ENCODE measurements around the gene FOXP1.

The FOXP1 gene

DNA sequence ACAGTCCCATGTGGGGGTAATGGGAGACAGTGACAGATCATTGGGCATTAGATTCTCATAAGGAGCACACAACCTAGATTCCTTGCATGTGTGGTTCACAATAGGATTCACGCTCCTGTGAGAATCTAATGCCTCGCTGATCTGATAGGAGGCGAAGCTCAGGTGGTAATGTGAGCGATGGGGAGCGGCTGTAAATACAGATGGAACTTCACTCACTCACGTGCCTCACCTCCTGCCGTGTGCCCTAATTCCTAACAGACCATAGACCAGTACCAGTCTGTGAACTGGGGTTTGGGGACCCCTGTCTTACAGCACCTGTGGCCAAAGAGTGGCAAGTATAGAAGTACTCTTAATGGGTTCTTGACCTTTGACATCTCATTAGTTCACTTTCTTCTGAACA, 554.7 kb downstream of the FOXP1 start:
- TF ChIP-seq, protein P1, sequence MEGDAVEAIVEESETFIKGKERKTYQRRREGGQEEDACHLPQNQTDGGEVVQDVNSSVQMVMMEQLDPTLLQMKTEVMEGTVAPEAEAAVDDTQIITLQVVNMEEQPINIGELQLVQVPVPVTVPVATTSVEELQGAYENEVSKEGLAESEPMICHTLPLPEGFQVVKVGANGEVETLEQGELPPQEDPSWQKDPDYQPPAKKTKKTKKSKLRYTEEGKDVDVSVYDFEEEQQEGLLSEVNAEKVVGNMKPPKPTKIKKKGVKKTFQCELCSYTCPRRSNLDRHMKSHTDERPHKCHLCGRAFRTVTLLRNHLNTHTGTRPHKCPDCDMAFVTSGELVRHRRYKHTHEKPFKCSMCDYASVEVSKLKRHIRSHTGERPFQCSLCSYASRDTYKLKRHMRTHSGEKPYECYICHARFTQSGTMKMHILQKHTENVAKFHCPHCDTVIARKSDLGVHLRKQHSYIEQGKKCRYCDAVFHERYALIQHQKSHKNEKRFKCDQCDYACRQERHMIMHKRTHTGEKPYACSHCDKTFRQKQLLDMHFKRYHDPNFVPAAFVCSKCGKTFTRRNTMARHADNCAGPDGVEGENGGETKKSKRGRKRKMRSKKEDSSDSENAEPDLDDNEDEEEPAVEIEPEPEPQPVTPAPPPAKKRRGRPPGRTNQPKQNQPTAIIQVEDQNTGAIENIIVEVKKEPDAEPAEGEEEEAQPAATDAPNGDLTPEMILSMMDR (IDR thresholded peaks at IDR 0.05; ENCODE audit: control extremely low read depth, extremely low read depth, low read depth, missing control alignments): no peak
- POLR2A ChIA-PET: no interaction called here
- CTCF ChIA-PET: interaction anchor here (0.8 kb wide), 1 partner anchor 16 kb away, joined by 3 read pairs; no protein-coding TSS in a partner anchor
- DNase-seq (ENCODE audit: extremely low spot score): no peak

- ChIA-PET POLR2A (no interaction called here), CTCF (interaction anchor here (0.8 kb wide), 1 partner anchor 15 kb away, joined by 3 read pairs; no protein-coding TSS in a partner anchor)
- TF ChIP-seq, protein P1 (IDR thresholded peaks at IDR 0.05; ENCODE audit: control extremely low read depth, extremely low read depth, low read depth, missing control alignments): no peak
- DNase-seq (ENCODE audit: extremely low spot score): no peak
Measured at GRCh38 chr3:71028184-71028583, 555.3 kb downstream of the FOXP1 start.

- POLR2A ChIA-PET: interaction anchor here (0.6 kb wide), 1 partner anchor 1920 kb away, joined by 3 read pairs; no protein-coding TSS in a partner anchor
- DNase-seq (ENCODE audit: extremely low spot score): no peak
- TF ChIP-seq, protein P1 (IDR thresholded peaks at IDR 0.05; ENCODE audit: control extremely low read depth, extremely low read depth, low read depth, missing control alignments): no peak
- CTCF ChIA-PET: no interaction called here
Measured at GRCh38 chr3:71026634-71027578, 556.6 kb downstream of the FOXP1 start.

- TF ChIP-seq, protein P1 (IDR thresholded peaks at IDR 0.05; ENCODE audit: control extremely low read depth, extremely low read depth, low read depth, missing control alignments): no peak
- POLR2A ChIA-PET: no interaction called here
- CTCF ChIA-PET: no interaction called here
- DNase-seq (ENCODE audit: extremely low spot score): no peak
Measured at GRCh38 chr3:71025516-71025915, 558.0 kb downstream of the FOXP1 start.

GRCh38 chr3:71025010-71025409, 558.5 kb downstream of the FOXP1 start:
- ChIA-PET POLR2A (no interaction called here), CTCF (no interaction called here)
- TF ChIP-seq, protein P1 (IDR thresholded peaks at IDR 0.05; ENCODE audit: control extremely low read depth, extremely low read depth, low read depth, missing control alignments): no peak
- no peak for DNase-seq (ENCODE audit: extremely low spot score)

GRCh38 chr3:71022551-71023335, 560.8 kb downstream of the FOXP1 start:
- TF ChIP-seq, protein P1 (IDR thresholded peaks at IDR 0.05; ENCODE audit: control extremely low read depth, extremely low read depth, low read depth, missing control alignments): no peak
- CTCF ChIA-PET: interaction anchor here (0.9 to 1.4 kb wide), 3 partner anchors 12 to 18 kb away, joined by 3 to 4 read pairs (median 4); no protein-coding TSS in a partner anchor
- POLR2A ChIA-PET: no interaction called here
- no peak for DNase-seq (ENCODE audit: extremely low spot score)

Data from GM10248 (cell line).